Right ventricle myocardium superior (tissue), 1 donor: ENCODE measurements around the gene PLLP. TPM values are rescaled to one million over a fixed set of nuclear protein-coding genes. Genes with fewer than 3 reads are reported as not detected.
"Not testable (repeated sequence)": the region's sequence is repeated elsewhere in the genome, so short reads cannot be mapped to it uniquely, and the experiment has no call there.

Experiments used
- ATAC-seq: fragments of 200-7000 bp; cut with Tn5 transposase; one replicate; pipeline ENCODE4 v1.9.1; 2020; ENCODE audit warnings: mild to moderate bottlenecking; ENCODE audit not compliant: poor library complexity
- DNase-seq: peaks from one replicate; pipeline ENCODE4 v3.0.0-alpha.2; 2020
- intact Hi-C: fragments of 100-400 bp; cut with DNase I; formaldehyde crosslinking; loops from one replicate; pipeline ENCODE4 v1.11.2; 2022
- total RNA-seq: library from RNA; stranded (reverse); fragmentation: NEBNext Ultra II Directional; extraction: Animal tissue kit (Norgen Biotek cat#: 25700); gene quantifications from one replicate; pipeline ENCODE4 v1.2.1, GENCODE V29; 2021
- donor health status: DM: no; HTN: yes; CAD: no; lungs with severe emphysema.

The PLLP gene
- total RNA-seq, 1 donor from 2014 or later = 3.2 TPM

DNA sequence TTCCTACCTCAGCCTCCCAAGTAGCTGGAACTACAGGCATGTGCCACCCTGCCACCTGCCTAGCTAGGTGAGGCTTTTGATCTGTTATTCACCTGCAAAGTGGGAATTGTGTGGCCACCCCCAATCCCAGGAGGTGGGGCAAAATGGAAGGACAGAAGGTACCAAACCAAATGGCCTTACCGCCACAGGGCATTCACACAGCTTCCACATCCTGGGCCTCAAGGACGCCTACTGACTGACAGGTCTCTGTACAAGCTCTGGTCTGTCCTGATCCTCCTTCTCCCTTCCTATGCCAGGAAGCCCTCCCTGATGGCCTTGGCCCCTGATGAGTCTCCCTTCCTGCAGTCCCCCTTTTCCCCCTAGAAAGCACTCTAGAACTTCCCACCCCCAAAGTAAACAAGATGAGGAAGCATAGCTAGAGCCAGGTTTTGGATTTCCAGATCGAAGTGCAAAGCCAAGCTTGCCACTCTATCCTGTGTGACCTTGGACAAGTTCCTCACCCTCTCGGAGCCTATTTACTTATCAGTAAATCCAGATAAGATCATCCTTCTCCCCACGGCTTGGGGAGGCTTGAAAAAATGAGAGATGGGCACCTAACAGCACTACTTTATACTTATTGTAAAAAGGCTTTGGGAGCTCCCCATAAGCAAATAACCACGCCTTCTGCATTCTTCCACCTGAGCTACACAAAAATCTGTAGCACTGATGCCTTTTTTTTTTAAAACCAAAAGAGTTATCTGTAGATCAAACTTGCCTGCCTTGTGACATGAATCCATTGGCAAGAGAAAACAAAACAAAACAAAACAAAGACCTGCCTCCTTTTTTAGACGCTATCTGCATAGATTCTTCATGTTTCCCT is 4.5 kb downstream of the PLLP start:
- DNase-seq = no peak
- intact Hi-C loops = no loop called here

DNA sequence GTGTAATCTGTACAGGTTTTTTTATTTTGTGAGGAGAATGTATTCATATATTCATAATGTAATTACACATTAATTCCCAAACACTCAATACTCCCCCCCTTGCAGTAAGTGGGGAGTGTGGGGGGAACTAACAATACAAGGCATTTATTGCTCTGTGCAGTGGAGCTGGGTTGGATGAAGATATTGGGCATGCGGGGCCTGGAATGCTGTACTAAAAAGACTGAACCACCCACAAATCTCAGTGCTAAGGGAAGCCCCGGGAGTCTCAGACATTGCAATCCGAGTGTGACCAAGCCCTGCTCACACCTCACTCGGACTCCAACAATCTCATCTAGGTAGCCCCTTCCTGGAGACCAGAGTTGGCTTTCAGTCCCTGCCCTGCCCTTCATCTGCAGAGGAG is 6.0 kb downstream of the PLLP start:
- intact Hi-C loops = no loop called here
- no peak for ATAC-seq
- no peak for DNase-seq

More for the DNA sequence above, 4.5 kb downstream of the PLLP start:
- ATAC-seq = no peak

DNA sequence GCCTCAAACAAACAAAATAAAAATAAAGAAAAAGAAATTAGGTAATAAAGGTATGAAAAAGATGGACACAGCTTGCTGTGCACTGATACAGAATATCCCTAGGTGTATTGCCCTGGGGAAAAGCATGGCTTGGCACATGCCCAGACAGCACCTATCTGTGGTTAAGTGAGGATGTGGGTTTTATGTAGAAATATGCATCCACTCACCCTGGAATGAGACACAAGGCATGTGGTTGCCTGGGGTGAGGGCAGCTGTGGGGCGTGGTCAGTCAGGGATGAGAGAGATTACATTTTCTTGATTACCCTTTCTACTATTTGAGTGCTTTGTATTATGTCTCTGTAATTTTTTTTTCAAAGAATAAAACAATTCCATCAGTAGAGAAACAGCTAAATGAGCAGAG is 6.9 kb downstream of the PLLP start:
- DNase-seq = peak; percentile 40
- intact Hi-C loops = no loop called here
- no peak for ATAC-seq

DNA sequence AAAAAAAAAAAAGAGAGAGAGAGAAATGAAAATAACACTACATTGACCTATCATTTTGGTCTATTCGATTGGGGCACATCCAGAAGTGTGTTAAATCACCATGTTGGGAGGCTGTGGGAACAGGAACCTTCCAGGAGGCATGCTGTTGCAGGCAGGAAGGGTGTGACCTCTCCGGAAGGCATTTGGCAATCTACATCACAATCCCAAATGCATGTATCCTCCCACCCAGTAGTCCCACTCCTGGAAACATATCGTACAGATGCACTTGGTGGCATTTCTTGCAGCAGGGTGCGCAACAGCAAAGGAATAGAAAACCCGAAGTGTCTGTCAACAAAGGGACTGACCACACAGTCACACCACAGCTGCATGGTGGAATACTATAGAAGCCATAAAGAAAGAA is 7.9 kb downstream of the PLLP start:
- DNase-seq (no peak), ATAC-seq (peak; percentile 72)
- intact Hi-C loops = no loop called here

DNA sequence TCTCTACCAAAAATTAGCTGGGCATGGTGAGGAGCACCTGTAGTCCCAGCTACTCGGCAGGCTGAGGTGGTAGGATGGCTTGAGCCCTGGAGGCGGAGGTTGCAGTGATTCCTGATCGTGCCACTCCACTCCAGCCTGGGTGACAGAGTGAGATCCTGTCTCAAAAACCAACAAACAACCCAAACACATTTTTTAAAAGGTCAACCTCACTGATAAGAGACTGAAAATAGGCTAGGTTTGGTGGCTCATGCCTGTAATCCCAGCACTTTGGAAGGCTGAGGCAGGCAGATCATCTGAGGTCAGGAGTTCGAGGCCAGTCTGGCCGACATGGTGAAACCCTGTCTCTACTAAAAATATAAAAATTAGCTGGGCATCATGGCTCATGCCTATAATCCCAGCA is 8.5 kb downstream of the PLLP start:
- intact Hi-C loops, DNase-seq, ATAC-seq: not testable (repeated sequence)

DNA sequence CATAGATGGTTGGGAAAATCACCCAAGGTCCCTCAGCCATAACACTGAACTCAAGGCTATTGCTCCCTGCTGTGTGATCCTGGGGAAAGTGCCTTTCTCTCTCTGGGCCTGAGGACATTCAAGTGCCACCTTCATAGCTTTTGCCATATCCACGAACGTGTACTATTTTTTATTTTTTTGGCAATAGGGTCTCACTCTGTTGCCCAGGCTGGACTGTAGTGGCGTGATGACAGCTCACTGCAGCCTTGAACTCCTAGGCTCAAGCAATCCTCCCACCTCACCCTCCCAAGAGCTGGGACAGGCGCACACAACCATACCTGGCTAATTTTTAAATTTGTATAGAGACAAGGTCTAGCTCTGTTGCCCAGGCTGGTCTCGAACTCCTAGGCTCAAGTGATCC is 10.6 kb downstream of the PLLP start:
- DNase-seq (no peak), ATAC-seq (no peak)
- intact Hi-C loops = no loop called here

DNA sequence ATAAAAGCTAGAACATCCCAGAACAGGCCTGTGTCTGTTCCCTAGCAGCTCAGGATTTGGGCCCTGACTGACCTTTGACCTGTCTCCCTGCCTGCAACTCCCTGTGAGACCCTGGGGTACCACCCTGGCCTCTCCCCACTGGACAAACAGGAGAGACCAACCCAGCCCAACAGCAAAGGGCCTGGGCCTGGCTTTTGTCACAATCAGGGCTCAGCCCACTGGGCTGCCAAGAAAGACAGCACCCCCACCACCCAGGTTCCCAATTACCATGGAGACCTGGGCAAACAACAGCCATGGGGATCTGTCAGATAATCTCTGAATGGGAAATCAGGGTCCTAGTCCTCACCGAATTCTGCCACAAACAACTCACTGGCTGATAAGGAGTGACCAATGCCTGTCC is 11.1 kb downstream of the PLLP start:
- DNase-seq (peak; percentile 20), ATAC-seq (no peak)
- intact Hi-C loops = no loop called here

DNA sequence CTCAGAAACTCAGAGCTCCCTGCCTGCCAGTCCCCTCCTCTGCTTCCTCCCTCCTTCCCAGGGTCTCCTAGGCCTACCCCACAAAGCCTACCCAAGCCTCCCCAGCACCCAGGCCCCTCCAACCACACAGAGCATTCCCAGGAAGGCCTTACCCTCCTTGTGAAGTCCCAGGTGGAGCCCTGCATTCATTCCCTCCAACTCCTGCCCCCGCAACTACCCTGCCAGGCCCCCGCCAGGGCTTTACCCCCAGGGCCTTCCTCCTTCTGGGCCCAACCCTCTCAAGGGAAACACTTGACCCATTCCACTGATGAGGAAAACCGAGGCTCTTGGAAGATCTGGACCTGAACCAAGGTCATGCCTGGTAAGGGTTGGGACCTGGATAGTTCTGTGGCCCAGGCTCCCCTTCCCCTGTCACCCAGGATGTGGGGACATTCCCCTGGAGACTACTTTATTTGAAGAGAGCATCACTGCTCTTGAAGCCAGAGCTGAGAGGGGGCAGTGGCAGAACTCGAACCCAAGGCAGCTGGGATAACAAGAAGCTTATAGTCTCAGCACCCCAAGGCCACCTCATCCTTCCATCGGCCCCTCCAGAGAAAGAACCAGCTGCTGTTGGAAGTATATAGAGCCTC is 12.5 kb downstream of the PLLP start:
- DNase-seq = peak; percentile 3
- intact Hi-C loops = no loop called here

DNA sequence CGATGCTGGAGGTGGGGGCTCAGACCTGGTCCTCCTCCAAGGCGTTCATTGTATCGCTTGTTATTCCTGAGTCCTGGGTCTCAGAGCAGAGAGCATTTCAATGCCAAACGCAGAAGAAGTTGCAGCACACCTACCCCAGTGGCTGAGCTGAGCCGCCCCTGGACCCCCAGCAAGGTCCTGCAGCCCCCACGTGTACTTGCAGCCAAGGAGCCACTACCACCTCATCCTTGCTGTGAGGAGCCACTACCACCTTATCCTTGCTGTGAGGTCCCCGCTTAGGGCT is 13.5 kb downstream of the PLLP start:
- ATAC-seq = no peak
- intact Hi-C loops = no loop called here

More for the DNA sequence above, 12.5 kb downstream of the PLLP start:
- no peak for ATAC-seq

DNA sequence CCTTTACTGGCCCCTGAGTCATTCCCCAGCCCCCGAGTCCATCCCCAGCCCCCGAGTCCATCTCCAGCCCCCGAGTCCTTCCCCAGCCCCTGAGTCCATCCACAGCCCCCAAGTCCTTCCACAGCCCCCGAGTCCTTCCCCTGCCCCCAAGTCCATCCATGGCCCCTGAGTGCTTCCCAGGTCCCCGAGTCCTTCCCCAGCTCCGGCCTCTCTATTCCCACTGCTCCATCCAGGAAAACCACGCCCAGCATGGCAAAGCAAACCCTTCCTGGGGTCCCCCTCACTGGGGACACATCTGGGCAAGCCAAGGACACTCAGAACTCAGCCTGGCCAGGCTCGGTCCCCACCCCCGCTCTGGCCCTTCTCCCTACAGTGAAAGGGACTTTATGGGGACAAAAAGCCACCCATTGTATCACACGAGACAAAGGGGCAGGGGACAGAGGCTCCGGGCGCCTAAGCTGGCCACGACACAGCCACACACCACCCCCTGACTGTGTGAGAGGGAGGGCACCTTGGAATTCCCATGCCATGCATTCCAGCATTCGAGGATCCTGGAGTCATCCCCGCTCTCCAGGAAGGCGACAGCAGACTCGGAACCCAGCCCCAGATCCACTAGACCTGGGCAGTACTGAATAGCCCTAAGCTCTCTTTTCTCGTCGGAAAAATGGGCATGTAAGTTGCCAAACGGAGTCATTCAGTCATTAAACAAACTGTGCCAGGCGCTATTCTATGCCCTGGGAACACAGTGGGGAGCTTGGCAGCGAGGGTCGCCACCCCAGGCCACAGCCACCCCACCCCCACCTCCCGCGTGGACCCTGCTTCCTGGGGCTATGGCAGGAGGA is 14.0 kb downstream of the PLLP start:
- DNase-seq = no peak
- no peak for ATAC-seq
- intact Hi-C loops = no loop called here

More for the DNA sequence above, 13.5 kb downstream of the PLLP start:
- DNase-seq = no peak

DNA sequence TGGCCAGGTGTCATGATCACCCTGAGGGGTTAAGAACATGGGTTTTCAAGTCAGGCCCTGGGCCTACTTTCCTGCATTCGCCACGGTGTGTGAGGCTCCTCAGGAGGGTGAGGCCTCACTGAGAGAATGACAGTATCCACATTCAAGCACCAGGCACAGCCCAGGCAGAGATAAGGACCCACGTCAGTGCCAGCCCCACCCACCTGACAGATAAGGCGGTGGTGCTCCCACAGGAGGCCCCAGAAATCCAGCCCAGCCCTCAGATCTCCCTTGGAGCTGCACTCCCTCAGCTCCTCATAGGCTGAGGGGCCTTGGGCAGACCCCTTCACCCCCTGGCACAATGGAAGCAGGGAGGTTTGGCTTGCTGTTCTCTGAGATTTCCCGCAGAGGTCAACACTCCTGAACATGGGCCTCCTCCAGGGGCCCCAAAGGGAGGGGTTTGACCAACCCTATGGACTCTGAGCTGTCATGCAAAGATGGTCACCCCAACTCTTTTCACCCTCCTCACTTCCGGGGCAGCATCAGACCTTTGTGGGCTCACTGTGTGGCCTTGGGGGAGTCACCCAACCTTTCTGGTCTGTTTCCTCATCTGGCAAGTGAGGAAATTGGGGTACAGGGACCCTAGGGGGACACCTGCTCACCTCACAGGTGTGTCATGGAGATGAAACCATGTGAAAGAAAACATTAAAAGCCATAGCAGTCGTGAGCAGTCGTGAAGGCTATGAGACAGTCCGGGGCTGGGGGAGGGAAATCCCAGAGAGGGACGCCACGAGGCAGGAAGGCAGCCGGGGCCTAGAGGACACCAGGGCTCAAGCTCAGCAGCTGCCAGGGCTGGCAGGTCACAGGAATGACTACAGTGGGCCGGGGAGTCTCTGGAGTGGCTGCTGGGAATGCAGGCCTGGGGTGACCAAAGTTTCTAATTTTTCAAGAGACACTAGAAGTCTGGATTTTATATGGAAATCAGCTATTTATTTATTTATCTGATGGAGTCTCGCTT is 15.4 kb downstream of the PLLP start:
- intact Hi-C loops = no loop called here
- DNase-seq (peak; percentile 78), ATAC-seq (peak; percentile 75)

DNA sequence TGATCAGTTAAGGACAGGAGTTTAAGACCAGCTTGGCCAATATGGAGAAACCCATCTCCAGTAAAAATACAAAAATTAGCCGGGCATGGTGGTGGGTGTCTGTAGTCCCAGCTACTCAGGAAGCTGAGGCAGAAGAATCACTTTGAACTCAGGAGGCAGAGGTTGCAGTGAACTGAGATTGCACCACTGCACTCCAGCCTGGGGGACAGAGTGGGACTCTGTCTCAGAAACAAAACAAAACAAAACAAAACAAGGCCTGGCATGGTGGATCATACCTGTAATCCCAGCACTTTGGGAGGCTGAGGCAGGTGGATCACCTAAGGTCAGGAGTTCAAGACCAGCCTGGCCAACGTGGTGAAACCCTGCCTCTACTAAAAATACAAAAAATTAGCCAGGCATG is 17.1 kb downstream of the PLLP start:
- ATAC-seq, intact Hi-C loops, DNase-seq: not testable (repeated sequence)

DNA sequence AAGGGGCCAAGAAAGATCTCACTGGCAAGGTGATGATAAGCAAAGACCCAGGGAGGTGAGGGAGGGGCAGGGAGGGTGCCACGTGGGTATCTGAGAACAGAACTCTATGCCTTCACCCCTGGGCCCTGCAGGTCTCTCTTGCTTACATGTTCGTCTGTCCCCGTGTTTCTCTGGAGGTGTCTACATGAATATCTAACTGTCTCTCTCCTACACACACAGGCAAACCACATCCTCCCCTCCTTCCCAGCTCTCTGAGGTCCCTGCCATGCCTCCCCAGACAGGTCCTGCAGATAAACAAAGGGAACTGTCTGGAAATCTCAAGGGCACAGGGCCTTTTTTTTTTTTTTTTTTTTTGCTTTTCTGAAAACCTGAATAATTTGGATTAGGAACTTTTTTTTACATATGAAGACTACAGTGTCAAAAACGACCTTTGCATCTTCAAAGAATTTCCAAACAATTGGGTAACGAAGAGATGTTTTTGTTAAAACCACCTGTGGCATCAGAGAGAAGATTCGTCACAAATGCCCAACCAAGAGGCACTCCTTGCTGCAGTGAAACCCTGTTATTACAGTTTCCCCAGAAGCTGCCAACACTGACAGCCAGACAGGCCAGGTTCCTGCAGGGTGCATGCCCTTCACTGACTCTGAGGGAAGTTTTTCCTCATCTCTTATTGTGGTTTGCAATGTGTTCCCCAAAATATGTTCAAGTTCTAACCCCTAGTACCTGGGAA is 17.8 kb downstream of the PLLP start:
- no peak for DNase-seq
- intact Hi-C loops = no loop called here
- ATAC-seq = peak; percentile 55

DNA sequence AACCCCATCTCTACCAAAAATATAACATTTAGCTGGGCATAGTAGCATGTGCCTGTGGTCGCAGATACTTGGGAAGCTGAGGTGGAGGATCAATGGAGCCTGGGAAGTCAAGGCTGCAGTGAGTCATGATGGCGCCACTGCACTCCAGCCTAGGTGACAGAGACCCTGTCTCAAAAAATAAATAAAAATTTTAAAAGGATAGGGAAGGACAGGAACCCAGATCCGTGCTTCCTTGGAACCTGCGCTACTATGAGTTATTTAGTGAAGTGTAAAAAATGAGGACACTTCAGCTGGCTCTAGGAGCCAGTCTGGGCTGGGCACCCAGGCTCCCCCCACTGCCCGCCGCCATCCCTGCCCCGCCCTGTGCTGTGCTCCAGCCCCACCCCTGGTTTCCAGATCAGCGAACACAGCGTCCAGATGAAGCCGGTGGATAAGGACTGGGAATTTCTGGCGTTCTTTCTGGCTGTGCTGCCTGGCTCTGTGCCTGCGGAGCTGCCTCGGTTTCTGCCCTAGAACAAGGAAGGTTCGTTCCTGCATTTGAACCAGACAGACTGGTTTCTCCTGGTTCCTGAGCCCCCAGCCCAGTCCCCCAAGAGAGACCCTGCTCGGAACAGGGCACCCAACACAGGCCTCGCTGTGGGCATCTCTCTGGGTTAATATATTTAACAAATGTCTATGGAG is 18.5 kb downstream of the PLLP start:
- ATAC-seq (peak; percentile 85), DNase-seq (peak; percentile 86)
- intact Hi-C loops = no loop called here

DNA sequence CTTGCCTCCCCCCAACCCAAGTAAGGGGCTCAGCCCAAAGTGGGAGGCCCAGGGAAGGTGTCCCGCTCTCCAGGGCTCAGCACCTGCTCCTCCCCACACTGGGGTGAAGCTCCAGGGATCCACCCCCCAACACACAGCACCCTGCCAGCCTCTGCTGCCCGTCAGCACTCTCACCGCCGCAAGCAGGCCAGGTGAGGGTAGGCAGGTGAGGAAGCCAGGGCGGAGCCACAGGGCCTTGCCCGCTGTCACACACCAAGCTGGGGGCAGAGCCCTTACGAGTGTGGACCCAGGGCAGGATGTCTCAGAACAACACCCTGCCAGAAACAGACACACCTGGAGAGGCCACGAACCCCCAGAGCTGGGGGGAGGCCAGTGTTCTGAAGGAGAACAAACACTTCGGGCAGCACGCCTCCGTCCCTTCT is 19.5 kb downstream of the PLLP start:
- intact Hi-C loops = no loop called here
- DNase-seq = no peak
- ATAC-seq = no peak

DNA sequence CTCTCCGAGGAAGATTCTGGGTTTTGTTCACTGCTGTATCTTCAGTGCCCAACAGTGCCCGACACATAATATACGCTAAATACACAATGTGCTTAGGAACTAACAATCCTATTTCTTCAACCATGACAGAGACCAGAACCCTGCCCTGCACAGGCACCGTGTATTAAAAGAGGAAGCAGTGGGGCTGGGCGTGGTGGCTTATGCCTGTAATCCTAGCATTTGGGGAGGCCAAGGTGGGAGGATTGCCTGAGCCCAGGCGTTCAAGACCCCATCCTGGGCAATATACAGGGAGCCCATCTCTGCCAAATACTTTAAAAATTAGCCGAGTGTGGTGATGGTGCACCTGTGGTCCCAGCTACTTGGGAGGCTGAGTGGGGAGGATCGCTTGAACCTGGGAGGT is 20.1 kb downstream of the PLLP start:
- DNase-seq = no peak
- no peak for ATAC-seq
- intact Hi-C loops = no loop called here
